ENCODE data around the gene OPA1.

GRCh38 chr3:193544289-193544688, 48.7 kb upstream of the OPA1 start:
- TF ChIP-seq, protein P1, sequence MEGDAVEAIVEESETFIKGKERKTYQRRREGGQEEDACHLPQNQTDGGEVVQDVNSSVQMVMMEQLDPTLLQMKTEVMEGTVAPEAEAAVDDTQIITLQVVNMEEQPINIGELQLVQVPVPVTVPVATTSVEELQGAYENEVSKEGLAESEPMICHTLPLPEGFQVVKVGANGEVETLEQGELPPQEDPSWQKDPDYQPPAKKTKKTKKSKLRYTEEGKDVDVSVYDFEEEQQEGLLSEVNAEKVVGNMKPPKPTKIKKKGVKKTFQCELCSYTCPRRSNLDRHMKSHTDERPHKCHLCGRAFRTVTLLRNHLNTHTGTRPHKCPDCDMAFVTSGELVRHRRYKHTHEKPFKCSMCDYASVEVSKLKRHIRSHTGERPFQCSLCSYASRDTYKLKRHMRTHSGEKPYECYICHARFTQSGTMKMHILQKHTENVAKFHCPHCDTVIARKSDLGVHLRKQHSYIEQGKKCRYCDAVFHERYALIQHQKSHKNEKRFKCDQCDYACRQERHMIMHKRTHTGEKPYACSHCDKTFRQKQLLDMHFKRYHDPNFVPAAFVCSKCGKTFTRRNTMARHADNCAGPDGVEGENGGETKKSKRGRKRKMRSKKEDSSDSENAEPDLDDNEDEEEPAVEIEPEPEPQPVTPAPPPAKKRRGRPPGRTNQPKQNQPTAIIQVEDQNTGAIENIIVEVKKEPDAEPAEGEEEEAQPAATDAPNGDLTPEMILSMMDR (IDR thresholded peaks at IDR 0.05): no peak
- no peak for TF ChIP-seq ZFX (IDR thresholded peaks at IDR 0.05; ENCODE audit: borderline replicate concordance)

All from 22Rv1 (cell line).